ENCODE data around the gene SVIL.

DNA sequence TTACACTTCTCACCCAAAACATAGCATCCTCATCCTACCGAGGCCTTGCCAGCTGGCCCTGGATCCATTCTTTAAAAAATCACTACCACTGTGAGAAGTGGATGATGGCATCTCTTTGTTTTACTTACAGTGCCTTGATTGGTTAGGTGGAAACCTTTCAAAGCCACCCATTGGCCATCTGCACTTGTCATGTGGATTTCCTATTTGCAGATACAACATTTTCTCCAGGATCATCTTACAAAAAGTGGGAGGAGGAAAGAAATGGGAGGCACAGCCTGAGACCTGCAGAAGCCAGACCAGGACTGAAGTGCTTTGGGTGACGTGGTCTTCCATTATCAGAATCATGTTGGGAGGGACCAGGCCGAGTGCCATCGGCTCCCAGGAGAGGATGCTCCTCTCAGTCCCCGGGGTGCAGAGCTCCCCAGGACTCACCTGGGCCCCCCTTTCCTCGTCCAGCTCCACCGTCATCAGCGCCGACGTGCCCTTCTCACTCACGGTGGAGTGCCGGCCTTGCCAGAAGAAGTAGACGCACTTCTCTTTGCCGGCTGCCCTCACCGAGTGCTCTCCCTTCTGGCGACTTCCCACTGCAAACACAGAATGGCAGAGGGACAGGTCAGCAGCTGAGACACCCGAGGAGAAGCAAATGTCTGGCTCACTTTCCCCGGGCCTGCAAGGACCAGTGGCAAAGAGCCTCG, 161.2 kb downstream of the SVIL start:
- no peak for TF ChIP-seq EP300 (conservative IDR thresholded peaks at IDR 0.05; ENCODE audit: poor library complexity, severe bottlenecking)
- TF ChIP-seq, protein P1, sequence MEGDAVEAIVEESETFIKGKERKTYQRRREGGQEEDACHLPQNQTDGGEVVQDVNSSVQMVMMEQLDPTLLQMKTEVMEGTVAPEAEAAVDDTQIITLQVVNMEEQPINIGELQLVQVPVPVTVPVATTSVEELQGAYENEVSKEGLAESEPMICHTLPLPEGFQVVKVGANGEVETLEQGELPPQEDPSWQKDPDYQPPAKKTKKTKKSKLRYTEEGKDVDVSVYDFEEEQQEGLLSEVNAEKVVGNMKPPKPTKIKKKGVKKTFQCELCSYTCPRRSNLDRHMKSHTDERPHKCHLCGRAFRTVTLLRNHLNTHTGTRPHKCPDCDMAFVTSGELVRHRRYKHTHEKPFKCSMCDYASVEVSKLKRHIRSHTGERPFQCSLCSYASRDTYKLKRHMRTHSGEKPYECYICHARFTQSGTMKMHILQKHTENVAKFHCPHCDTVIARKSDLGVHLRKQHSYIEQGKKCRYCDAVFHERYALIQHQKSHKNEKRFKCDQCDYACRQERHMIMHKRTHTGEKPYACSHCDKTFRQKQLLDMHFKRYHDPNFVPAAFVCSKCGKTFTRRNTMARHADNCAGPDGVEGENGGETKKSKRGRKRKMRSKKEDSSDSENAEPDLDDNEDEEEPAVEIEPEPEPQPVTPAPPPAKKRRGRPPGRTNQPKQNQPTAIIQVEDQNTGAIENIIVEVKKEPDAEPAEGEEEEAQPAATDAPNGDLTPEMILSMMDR (IDR thresholded peaks at IDR 0.05; ENCODE audit: poor library complexity, severe bottlenecking): no peak
- TF ChIP-seq POLR2AphosphoS5 (IDR thresholded peaks at IDR 0.05): no peak
- TF ChIP-seq EZH2 (IDR thresholded peaks at IDR 0.05; ENCODE audit: borderline replicate concordance, insufficient read depth, low read length, poor library complexity, severe bottlenecking): no peak
- no peak for TF ChIP-seq RAD21 (conservative IDR thresholded peaks at IDR 0.05)
- TF ChIP-seq, protein P2, sequence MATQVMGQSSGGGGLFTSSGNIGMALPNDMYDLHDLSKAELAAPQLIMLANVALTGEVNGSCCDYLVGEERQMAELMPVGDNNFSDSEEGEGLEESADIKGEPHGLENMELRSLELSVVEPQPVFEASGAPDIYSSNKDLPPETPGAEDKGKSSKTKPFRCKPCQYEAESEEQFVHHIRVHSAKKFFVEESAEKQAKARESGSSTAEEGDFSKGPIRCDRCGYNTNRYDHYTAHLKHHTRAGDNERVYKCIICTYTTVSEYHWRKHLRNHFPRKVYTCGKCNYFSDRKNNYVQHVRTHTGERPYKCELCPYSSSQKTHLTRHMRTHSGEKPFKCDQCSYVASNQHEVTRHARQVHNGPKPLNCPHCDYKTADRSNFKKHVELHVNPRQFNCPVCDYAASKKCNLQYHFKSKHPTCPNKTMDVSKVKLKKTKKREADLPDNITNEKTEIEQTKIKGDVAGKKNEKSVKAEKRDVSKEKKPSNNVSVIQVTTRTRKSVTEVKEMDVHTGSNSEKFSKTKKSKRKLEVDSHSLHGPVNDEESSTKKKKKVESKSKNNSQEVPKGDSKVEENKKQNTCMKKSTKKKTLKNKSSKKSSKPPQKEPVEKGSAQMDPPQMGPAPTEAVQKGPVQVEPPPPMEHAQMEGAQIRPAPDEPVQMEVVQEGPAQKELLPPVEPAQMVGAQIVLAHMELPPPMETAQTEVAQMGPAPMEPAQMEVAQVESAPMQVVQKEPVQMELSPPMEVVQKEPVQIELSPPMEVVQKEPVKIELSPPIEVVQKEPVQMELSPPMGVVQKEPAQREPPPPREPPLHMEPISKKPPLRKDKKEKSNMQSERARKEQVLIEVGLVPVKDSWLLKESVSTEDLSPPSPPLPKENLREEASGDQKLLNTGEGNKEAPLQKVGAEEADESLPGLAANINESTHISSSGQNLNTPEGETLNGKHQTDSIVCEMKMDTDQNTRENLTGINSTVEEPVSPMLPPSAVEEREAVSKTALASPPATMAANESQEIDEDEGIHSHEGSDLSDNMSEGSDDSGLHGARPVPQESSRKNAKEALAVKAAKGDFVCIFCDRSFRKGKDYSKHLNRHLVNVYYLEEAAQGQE (IDR thresholded peaks at IDR 0.05; ENCODE audit: borderline replicate concordance): no peak
- TF ChIP-seq TAF1 (IDR thresholded peaks at IDR 0.05; ENCODE audit: low read depth): no peak
- no peak for TF ChIP-seq MXI1 (conservative IDR thresholded peaks at IDR 0.05; ENCODE audit: poor library complexity, severe bottlenecking)
- TF ChIP-seq SMC3 (conservative IDR thresholded peaks at IDR 0.05; ENCODE audit: poor library complexity): no peak
